GM12878 (cell line): ENCODE data around the gene ITGA11.

Experiments
- CHD2 ChIP-seq: IDR thresholded peaks from 2 replicates; pipeline ENCODE4 v1.6.1; 2011; ENCODE audit warnings: low read depth, low read length, improper control_type of control experiment, borderline replicate concordance
- CHD4 ChIP-seq: fragments of 200-600 bp; sonication (generic); IDR thresholded peaks from 2 replicates; pipeline ENCODE4 v1.6.1; 2016; ENCODE audit warnings: mild to moderate bottlenecking
- CTCF ChIP-seq, 3 experiments: IDR thresholded peaks in 2 of 3; conservative IDR thresholded peaks in 1 of 3; 2 replicates each; pipeline ENCODE4 v1.5.1; 2011; ENCODE audit warnings: low read depth in 3 of 3, low read length in 3 of 3, mild to moderate bottlenecking in 3 of 3, control low read depth in 2 of 3, moderate library complexity in 2 of 3, inconsistent platforms in 1 of 3, mixed read lengths in 1 of 3; ENCODE audit not compliant: control insufficient read depth in 2 of 3, insufficient read depth in 1 of 3; ENCODE audit errors: extremely low read depth in 1 of 3
- E2F4 ChIP-seq: IDR thresholded peaks from 2 replicates; pipeline ENCODE4 v1.6.1; 2012; ENCODE audit warnings: low read depth, low read length, improper control_type of control experiment
- FOS ChIP-seq: IDR thresholded peaks from 3 replicates; pipeline ENCODE4 v1.6.1; 2011; ENCODE audit warnings: borderline replicate concordance; ENCODE audit not compliant: insufficient read length; ENCODE audit errors: extremely low read depth
- FOXM1 ChIP-seq: IDR thresholded peaks from 2 replicates; pipeline ENCODE4 v1.6.1; 2012; ENCODE audit warnings: low read depth, mild to moderate bottlenecking, inconsistent platforms, low read length, moderate library complexity
- MAX ChIP-seq: IDR thresholded peaks from 2 replicates; pipeline ENCODE4 v1.6.1; 2012; ENCODE audit warnings: low read depth, low read length, improper control_type of control experiment
- PKNOX1 ChIP-seq: fragments of 450-650 bp; IDR thresholded peaks from 2 replicates; pipeline ENCODE4 v1.6.1; 2016; ENCODE audit warnings: mild to moderate bottlenecking
- POLR2A ChIP-seq: IDR thresholded peaks from 2 replicates; pipeline ENCODE4 v1.6.1; 2011; ENCODE audit warnings: low read depth, mild to moderate bottlenecking, low read length
- RAD21 ChIP-seq: IDR thresholded peaks from 2 replicates; pipeline ENCODE4 v1.6.1; 2011; ENCODE audit warnings: mild to moderate bottlenecking, low read depth, low read length, moderate library complexity; ENCODE audit not compliant: insufficient read depth
- TARDBP ChIP-seq: IDR thresholded peaks from 2 replicates; pipeline ENCODE4 v1.6.1; 2016; ENCODE audit warnings: borderline replicate concordance
- TF ChIP-seq, protein P1 (sequence below): IDR thresholded peaks from 2 replicates; pipeline ENCODE4 v1.6.1; 2011; ENCODE audit warnings: low read depth, mild to moderate bottlenecking, low read length, moderate library complexity, borderline replicate concordance; ENCODE audit errors: extremely low read depth

- TF ChIP-seq CHD2 (no peak), CHD4 (no peak), MAX (no peak), TARDBP (no peak), POLR2A (no peak), FOXM1 (no peak), CTCF (IDR thresholded peaks at IDR 0.05 in 2 of 3, conservative IDR thresholded peaks at IDR 0.05 in 1 of 3; ENCODE audit: control insufficient read depth in 2 of 3, extremely low read depth in 1 of 3, insufficient read depth in 1 of 3, low read depth in 3 of 3, low read length in 3 of 3) (no peak), E2F4 (no peak), FOS (no peak), RAD21 (no peak), PKNOX1 (no peak)
- TF ChIP-seq, protein P1, sequence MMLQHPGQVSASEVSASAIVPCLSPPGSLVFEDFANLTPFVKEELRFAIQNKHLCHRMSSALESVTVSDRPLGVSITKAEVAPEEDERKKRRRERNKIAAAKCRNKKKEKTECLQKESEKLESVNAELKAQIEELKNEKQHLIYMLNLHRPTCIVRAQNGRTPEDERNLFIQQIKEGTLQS, result no peak
These were observed 56.2 kb downstream of the ITGA11 start for GRCh38 chr15:68375716-68376220.
